Breast epithelium (tissue), 3 donors: ENCODE measurements around the gene RTRAF.

Experiments used
- CTCF ChIP-seq, 3 donors: fragments of 450-650 bp; IDR thresholded peaks; one replicate each; pipeline ENCODE4 v1.5.1; 2016 to 2017; ENCODE audit warnings: antibody characterized with exemption in 3 of 3, mild to moderate bottlenecking in 3 of 3, moderate library complexity in 3 of 3
- POLR2A ChIP-seq: fragments of 450-650 bp; IDR thresholded peaks from one replicate; pipeline ENCODE4 v1.6.1; 2016; ENCODE audit warnings: antibody characterized with exemption, mild to moderate bottlenecking, moderate library complexity

GRCh38 chr14:51978681-51979085 lies 10.7 kb upstream of the RTRAF start:
- no peak for TF ChIP-seq CTCF (IDR thresholded peaks at IDR 0.05)
- TF ChIP-seq POLR2A = no peak
